Fibroblast of the aortic adventitia (primary cell): ENCODE results near the gene CER1. TPM values are rescaled to one million over a fixed set of nuclear protein-coding genes. Genes with fewer than 3 reads are reported as not detected.

Experiments used
- DNase-seq: peaks from one replicate; pipeline ENCODE4 v3.0.0-alpha.2; 2010; ENCODE audit warnings: low read depth
- H3K4me3 ChIP-seq: 2 replicates; pipeline ENCODE4 v1.5.1; 2011; ENCODE audit warnings: low read depth, mild to moderate bottlenecking, control low read depth, low read length, moderate library complexity
- CTCF ChIP-seq: IDR thresholded peaks from 2 replicates; pipeline ENCODE4 v1.5.1; 2011; ENCODE audit warnings: mild to moderate bottlenecking, low read length, control low read depth, inconsistent platforms; ENCODE audit not compliant: insufficient read depth
- total RNA-seq: library from RNA; depleted of rRNA; stranded (reverse); fragments of >200 nt; gene quantifications from 2 replicates; pipeline ENCODE4 v1.2.3, GENCODE V29; 2012; ENCODE audit warnings: low replicate concordance

CER1 gene
- total RNA-seq, 1 donor: not detected

DNA sequence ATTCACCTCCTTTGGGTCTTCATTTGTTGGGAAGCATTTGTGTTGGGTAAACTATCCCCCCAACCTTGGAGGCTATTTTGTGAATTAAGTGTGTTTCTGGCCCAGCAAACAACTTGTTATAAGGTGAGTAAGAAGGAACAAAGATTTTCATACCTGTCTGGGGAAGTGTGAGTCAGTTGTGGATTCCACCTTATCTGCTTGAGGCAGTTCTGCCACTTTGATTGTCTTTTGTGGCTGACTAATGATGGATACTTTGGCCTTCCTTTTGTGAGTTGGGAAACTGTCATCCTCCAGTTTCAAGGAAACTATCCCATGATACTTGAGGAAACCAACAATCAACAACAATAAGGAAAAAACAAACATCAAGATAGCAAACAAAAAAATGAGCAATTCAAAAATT is 24.6 kb upstream of the CER1 start:
- no peak for TF ChIP-seq CTCF
- H3K4me3 ChIP-seq: no peak overlapping the region

GRCh38 chr9:14746626-14747025 is 24.1 kb upstream of the CER1 start:
- no peak overlapping the region for H3K4me3 ChIP-seq
- no peak for DNase-seq
- TF ChIP-seq CTCF: no peak

More for the DNA sequence above, 24.6 kb upstream of the CER1 start:
- no peak for DNase-seq

DNA sequence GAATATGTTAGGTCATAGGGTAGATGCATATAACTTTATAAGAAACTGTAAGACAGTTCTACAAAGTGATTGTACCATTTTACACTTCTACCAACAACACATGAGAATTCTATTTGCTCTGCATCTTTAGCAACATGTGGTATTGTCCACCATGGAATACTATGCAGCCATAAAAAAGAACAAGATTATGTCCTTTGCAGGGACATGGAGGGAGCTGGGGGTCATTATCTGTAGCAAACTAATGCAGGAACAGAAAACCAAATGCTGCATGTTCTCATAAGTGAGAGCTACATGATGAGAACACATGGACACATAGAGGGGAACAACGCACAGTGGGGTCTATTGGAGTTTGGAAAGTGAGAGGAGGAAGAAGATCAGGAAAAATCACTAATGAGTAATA is 22.2 kb upstream of the CER1 start:
- no peak overlapping the region for H3K4me3 ChIP-seq
- no peak for DNase-seq
- TF ChIP-seq CTCF: no peak

- H3K4me3 ChIP-seq: no peak overlapping the region
- no peak for TF ChIP-seq CTCF
These were observed 18.8 kb upstream of the CER1 start for GRCh38 chr9:14741369-14741768.

DNA sequence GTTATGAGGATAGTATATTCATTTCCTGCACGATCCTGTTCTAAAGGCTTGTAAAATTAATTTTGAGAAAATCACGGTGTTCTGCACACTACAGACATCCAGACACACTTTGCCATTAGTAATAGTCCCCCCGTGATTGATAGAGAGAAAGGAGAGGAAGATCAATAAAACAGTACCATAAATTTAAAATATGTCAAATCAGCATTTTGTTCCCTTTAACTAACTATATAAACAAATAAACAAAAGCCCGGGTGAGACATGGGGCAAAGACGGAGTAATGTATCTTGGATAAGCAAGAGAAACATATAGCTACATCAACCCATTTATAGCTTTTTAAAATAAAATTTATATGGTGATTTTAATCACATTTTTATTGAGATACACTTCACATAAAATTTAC is 10.6 kb upstream of the CER1 start:
- no peak overlapping the region for H3K4me3 ChIP-seq
- no peak for DNase-seq
- no peak for TF ChIP-seq CTCF

More at GRCh38 chr9:14741369-14741768, 18.8 kb upstream of the CER1 start:
- DNase-seq: no peak

- TF ChIP-seq CTCF: no peak
- no peak for DNase-seq
- no peak overlapping the region for H3K4me3 ChIP-seq
These were observed 8.9 kb upstream of the CER1 start for GRCh38 chr9:14731294-14731981.

DNA sequence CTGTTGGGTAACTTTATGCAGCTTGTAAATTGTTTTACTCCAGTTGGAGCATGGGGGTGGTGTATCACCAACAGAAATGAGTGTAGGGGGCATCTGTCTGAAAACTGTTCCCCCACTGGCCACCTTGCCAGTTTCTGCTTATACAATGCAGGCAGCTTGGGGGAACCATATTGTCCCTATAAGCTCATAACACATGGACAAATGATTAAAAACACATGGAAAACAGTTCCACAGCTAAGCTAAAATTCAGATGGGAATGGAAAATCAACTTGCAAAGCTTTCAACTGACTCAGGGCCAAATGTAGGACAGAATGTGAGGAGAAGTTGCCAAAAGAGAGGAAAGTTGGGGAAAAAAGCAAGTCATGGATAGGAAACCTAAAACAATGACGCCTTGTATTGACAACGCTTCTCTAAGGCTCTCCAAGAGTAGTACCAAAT is 7.9 kb upstream of the CER1 start:
- no peak for DNase-seq
- H3K4me3 ChIP-seq: no peak overlapping the region
- TF ChIP-seq CTCF: no peak
